GM23338 (cell line): ENCODE measurements around the gene VSTM2B. TPM values are rescaled to one million over a fixed set of nuclear protein-coding genes. Genes with fewer than 3 reads are reported as not detected.

Experiments
- ATAC-seq: fragments of 200-7000 bp; cut with Tn5 transposase; 3 replicates; pipeline ENCODE4 v1.9.1; 2020
- DNase-seq: peaks from one replicate; pipeline ENCODE4 v3.0.0-alpha.2; 2015; ENCODE audit warnings: low spot score
- H2AFZ ChIP-seq: fragments of 200-600 bp; sonication (generic); 2 replicates; pipeline ENCODE4 v1.8.0; 2016; ENCODE audit warnings: antibody characterized with exemption, mild to moderate bottlenecking, moderate library complexity
- H3F3A ChIP-seq: fragments of 200-600 bp; sonication (generic); replicated peaks from 2 replicates; pipeline ENCODE4 v1.8.0; 2017; ENCODE audit warnings: antibody characterized with exemption, mixed run types, low read depth
- H3K27ac ChIP-seq: fragments of 200-600 bp; sonication (generic); 2 replicates; pipeline ENCODE4 v1.6.1; 2016; ENCODE audit warnings: low read depth
- H3K27me3 ChIP-seq: fragments of 200-600 bp; sonication (generic); 2 replicates; pipeline ENCODE4 v1.8.0; 2016; ENCODE audit warnings: mild to moderate bottlenecking, mixed run types, moderate library complexity; ENCODE audit not compliant: insufficient read depth
- H3K36me3 ChIP-seq: fragments of 200-600 bp; sonication (generic); 2 replicates; pipeline ENCODE4 v1.8.0; 2016; ENCODE audit warnings: mild to moderate bottlenecking; ENCODE audit not compliant: insufficient read depth
- H3K4me1 ChIP-seq: fragments of 200-600 bp; sonication (generic); 2 replicates; pipeline ENCODE4 v1.8.0; 2016; ENCODE audit warnings: mild to moderate bottlenecking, moderate library complexity; ENCODE audit not compliant: insufficient read depth
- H3K4me2 ChIP-seq: fragments of 200-600 bp; sonication (generic); 2 replicates; pipeline ENCODE4 v1.7.1; 2017; ENCODE audit warnings: mixed run types
- H3K4me3 ChIP-seq: fragments of 200-600 bp; sonication (generic); 2 replicates; pipeline ENCODE4 v1.6.1; 2016; ENCODE audit warnings: mixed run types
- H3K79me2 ChIP-seq: fragments of 200-600 bp; sonication (generic); replicated peaks from 2 replicates; pipeline ENCODE4 v1.8.0; 2017; ENCODE audit warnings: mild to moderate bottlenecking; ENCODE audit not compliant: insufficient read depth
- H3K9me2 ChIP-seq: fragments of 200-600 bp; sonication (generic); 2 replicates; pipeline ENCODE4 v1.8.0; 2017; ENCODE audit not compliant: insufficient read depth
- H4K20me1 ChIP-seq: fragments of 200-600 bp; sonication (generic); replicated peaks from 2 replicates; pipeline ENCODE4 v1.8.0; 2017; ENCODE audit warnings: mild to moderate bottlenecking; ENCODE audit not compliant: insufficient read depth
- H3K27ac Mint-ChIP-seq: 2 replicates; pipeline ENCODE4 v1.8.0; 2020; ENCODE audit warnings: inconsistent platforms, mild to moderate bottlenecking, moderate library complexity, mixed read lengths
- H3K27me3 Mint-ChIP-seq: 3 replicates; pipeline ENCODE4 v1.8.0; 2022; ENCODE audit warnings: low read depth, mild to moderate bottlenecking, moderate library complexity, mixed read lengths, inconsistent platforms; ENCODE audit not compliant: insufficient read depth, poor library complexity
- H3K36me3 Mint-ChIP-seq: 3 replicates; pipeline ENCODE4 v1.8.0; 2021; ENCODE audit warnings: low read depth, mild to moderate bottlenecking, inconsistent platforms, moderate library complexity, mixed read lengths
- H3K4me1 Mint-ChIP-seq: 3 replicates; pipeline ENCODE4 v1.8.0; 2020; ENCODE audit warnings: mild to moderate bottlenecking, inconsistent platforms, mixed read lengths
- H3K4me3 Mint-ChIP-seq: 3 replicates; pipeline ENCODE4 v1.8.0; 2021; ENCODE audit warnings: moderate library complexity, mild to moderate bottlenecking, inconsistent platforms, mixed read lengths
- H3K9me3 Mint-ChIP-seq: 3 replicates; pipeline ENCODE4 v1.8.0; 2020; ENCODE audit warnings: moderate library complexity, mild to moderate bottlenecking, inconsistent platforms, mixed read lengths
- CREB1 ChIP-seq: fragments of 250-450 bp; sonication (Bioruptor Pico); IDR thresholded peaks from 2 replicates; pipeline ENCODE4 v1.5.0; 2020; ENCODE audit warnings: low read depth, mild to moderate bottlenecking, moderate library complexity
- CTCF ChIP-seq, 2 experiments: fragments of 200-600 bp in 1 of 2; sonication (generic) in 1 of 2; conservative IDR thresholded peaks; 2 replicates each; pipeline versions ENCODE4 v1.5.1 to v1.6.1; 2016 to 2017; ENCODE audit warnings: antibody characterized with exemption in 2 of 2, low read depth in 2 of 2, mild to moderate bottlenecking in 2 of 2, moderate library complexity in 1 of 2
- ETS1 ChIP-seq: IDR thresholded peaks from 2 replicates; pipeline ENCODE4 v1.6.1; 2016; ENCODE audit warnings: antibody characterized with exemption
- EZH2 ChIP-seq: fragments of 200-600 bp; sonication (generic); IDR thresholded peaks from one replicate; pipeline ENCODE4 v1.8.0; 2017; ENCODE audit warnings: antibody characterized with exemption, mild to moderate bottlenecking, low read depth; ENCODE audit not compliant: unreplicated experiment
- EZH2phosphoT487 ChIP-seq: fragments of 200-600 bp; sonication (generic); IDR thresholded peaks from one replicate; pipeline ENCODE4 v1.8.1; 2018; ENCODE audit warnings: antibody characterized with exemption; ENCODE audit not compliant: unreplicated experiment
- JUNB ChIP-seq: IDR thresholded peaks from one replicate; pipeline ENCODE4 v1.6.1; 2016; ENCODE audit warnings: antibody characterized with exemption; ENCODE audit not compliant: unreplicated experiment
- NANOG ChIP-seq: IDR thresholded peaks from 2 replicates; pipeline ENCODE4 v1.6.1; 2016; ENCODE audit warnings: antibody characterized with exemption, borderline replicate concordance
- POLR2AphosphoS5 ChIP-seq: IDR thresholded peaks from 2 replicates; pipeline ENCODE4 v1.6.1; 2016; ENCODE audit warnings: antibody characterized with exemption, low read depth
- REST ChIP-seq: IDR thresholded peaks from one replicate; pipeline ENCODE4 v1.6.1; 2018; ENCODE audit warnings: antibody characterized with exemption; ENCODE audit not compliant: unreplicated experiment
- STAT1 ChIP-seq: IDR thresholded peaks from one replicate; pipeline ENCODE4 v1.6.1; 2016; ENCODE audit warnings: antibody characterized with exemption; ENCODE audit not compliant: unreplicated experiment
- ZNF114 ChIP-seq: fragments of 250-450 bp; sonication (Bioruptor Pico); IDR thresholded peaks from 2 replicates; pipeline ENCODE4 v1.5.0; 2020; ENCODE audit warnings: mild to moderate bottlenecking, moderate library complexity
- ZNF331 ChIP-seq: fragments of 250-450 bp; sonication (Bioruptor Pico); IDR thresholded peaks from 2 replicates; pipeline ENCODE4 v1.5.0; 2020; ENCODE audit warnings: low read depth, mild to moderate bottlenecking, moderate library complexity
- polyA plus RNA-seq: library from polyadenylated mRNA; unstranded; fragments of >200 nt; fragmentation: Nextera tagmentation; extraction: Ambion mirVana; gene quantifications from 2 replicates; pipeline ENCODE4 v1.2.1, GENCODE V29; 2016
- total RNA-seq: library from RNA; depleted of rRNA; stranded (reverse); fragments of >200 nt; shearing (Covaris generic); gene quantifications from 2 replicates; pipeline ENCODE4 v1.2.3, GENCODE V29; 2014
- TF ChIP-seq, protein P1 (sequence below): fragments of 250-450 bp; sonication (Bioruptor Pico); IDR thresholded peaks from 2 replicates; pipeline ENCODE4 v1.5.0; 2020; ENCODE audit warnings: mild to moderate bottlenecking, moderate library complexity

Gene VSTM2B
- total and polyA plus RNA-seq, 2 experiments from 2014 or later: 1.2 to 1.8 TPM

DNA sequence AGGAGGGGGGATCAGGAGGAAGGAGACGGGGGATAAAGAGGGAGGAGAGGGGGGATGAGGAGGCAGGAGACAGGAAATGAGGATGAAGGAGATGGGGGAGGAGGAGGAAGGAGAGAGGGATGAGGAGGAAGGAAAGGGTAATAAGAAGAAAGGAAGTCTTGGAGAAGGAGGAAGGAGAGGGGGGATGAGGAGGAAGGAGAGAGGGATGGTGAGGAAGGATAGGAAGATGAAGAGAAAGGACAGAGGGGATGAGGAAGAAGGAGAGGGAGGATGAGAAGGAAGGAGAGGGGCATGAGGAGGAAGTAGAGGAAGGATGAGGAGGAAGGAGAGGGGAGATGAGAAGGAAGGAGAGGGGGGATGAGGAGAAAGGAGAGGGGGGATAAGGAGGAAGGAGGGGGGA is 13.0 kb upstream of the VSTM2B start:
- Histone ChIP-seq H3K9me2 (no peaks in the 10 kb centered on the region), H3K4me1 (0 out of 2 replicates have a peak, but pooled peaks cover under 1% of the 10 kb centered on the region), H3K4me3 (no peak overlapping the region), H3K79me2 (no peaks in the 10 kb centered on the region), H3K4me2 (no peak overlapping the region), H3K27me3 (no peaks in the 10 kb centered on the region), H4K20me1 (no peaks in the 10 kb centered on the region), H3F3A (no peaks in the 10 kb centered on the region), H3K36me3 (no peaks in the 10 kb centered on the region), H2AFZ (no peak overlapping the region), H3K27ac (no peak overlapping the region)
- DNase-seq: no peak
- Mint-ChIP-seq H3K27ac (no peak overlapping the region), H3K4me3 (no peak overlapping the region), H3K36me3 (no peaks in the 10 kb centered on the region), H3K4me1 (0 out of 3 replicates have a peak, but pooled peaks cover 2% of the 10 kb centered on the region), H3K9me3 (no peaks in the 10 kb centered on the region; the same call in 1 of the 3 replicates), H3K27me3 (peaks cover 11% of the 10 kb centered on the region)
- TF ChIP-seq ZNF114 (CRISPR knock-in tag): no peak
- TF ChIP-seq STAT1: no peak
- no peak for TF ChIP-seq NANOG
- no peak for TF ChIP-seq JUNB
- no peak for TF ChIP-seq EZH2
- no peak for TF ChIP-seq CTCF (conservative IDR thresholded peaks at IDR 0.05; ENCODE audit: low read depth in 2 of 2)
- TF ChIP-seq ZNF331 (CRISPR knock-in tag): no peak
- TF ChIP-seq, protein P1, sequence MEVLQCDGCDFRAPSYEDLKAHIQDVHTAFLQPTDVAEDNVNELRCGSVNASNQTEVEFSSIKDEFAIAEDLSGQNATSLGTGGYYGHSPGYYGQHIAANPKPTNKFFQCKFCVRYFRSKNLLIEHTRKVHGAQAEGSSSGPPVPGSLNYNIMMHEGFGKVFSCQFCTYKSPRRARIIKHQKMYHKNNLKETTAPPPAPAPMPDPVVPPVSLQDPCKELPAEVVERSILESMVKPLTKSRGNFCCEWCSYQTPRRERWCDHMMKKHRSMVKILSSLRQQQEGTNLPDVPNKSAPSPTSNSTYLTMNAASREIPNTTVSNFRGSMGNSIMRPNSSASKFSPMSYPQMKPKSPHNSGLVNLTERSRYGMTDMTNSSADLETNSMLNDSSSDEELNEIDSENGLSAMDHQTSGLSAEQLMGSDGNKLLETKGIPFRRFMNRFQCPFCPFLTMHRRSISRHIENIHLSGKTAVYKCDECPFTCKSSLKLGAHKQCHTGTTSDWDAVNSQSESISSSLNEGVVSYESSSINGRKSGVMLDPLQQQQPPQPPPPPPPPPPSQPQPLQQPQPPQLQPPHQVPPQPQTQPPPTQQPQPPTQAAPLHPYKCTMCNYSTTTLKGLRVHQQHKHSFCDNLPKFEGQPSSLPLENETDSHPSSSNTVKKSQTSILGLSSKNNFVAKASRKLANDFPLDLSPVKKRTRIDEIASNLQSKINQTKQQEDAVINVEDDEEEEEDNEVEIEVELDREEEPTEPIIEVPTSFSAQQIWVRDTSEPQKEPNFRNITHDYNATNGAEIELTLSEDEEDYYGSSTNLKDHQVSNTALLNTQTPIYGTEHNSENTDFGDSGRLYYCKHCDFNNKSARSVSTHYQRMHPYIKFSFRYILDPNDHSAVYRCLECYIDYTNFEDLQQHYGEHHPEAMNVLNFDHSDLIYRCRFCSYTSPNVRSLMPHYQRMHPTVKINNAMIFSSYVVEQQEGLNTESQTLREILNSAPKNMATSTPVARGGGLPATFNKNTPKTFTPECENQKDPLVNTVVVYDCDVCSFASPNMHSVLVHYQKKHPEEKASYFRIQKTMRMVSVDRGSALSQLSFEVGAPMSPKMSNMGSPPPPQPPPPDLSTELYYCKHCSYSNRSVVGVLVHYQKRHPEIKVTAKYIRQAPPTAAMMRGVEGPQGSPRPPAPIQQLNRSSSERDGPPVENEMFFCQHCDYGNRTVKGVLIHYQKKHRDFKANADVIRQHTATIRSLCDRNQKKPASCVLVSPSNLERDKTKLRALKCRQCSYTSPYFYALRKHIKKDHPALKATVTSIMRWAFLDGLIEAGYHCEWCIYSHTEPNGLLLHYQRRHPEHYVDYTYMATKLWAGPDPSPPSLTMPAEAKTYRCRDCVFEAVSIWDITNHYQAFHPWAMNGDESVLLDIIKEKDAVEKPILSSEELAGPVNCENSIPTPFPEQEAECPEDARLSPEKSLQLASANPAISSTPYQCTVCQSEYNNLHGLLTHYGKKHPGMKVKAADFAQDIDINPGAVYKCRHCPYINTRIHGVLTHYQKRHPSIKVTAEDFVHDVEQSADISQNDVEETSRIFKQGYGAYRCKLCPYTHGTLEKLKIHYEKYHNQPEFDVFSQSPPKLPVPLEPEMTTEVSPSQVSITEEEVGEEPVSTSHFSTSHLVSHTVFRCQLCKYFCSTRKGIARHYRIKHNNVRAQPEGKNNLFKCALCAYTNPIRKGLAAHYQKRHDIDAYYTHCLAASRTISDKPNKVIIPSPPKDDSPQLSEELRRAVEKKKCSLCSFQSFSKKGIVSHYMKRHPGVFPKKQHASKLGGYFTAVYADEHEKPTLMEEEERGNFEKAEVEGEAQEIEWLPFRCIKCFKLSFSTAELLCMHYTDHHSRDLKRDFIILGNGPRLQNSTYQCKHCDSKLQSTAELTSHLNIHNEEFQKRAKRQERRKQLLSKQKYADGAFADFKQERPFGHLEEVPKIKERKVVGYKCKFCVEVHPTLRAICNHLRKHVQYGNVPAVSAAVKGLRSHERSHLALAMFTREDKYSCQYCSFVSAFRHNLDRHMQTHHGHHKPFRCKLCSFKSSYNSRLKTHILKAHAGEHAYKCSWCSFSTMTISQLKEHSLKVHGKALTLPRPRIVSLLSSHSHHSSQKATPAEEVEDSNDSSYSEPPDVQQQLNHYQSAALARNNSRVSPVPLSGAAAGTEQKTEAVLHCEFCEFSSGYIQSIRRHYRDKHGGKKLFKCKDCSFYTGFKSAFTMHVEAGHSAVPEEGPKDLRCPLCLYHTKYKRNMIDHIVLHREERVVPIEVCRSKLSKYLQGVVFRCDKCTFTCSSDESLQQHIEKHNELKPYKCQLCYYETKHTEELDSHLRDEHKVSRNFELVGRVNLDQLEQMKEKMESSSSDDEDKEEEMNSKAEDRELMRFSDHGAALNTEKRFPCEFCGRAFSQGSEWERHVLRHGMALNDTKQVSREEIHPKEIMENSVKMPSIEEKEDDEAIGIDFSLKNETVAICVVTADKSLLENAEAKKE (CRISPR knock-in tag): no peak
- TF ChIP-seq CREB1 (CRISPR knock-in tag): no peak
- no peak for TF ChIP-seq POLR2AphosphoS5
- TF ChIP-seq REST: no peak
- TF ChIP-seq EZH2phosphoT487: no peak
- no peak for TF ChIP-seq ETS1
- ATAC-seq: no peak
